Activated CD4-positive, CD25-positive, alpha-beta regulatory T cell treated with anti-CD3 and anti-CD28 coated beads, Interleukin-2, amount 50 U/mL, for 16 hours (primary cell): ENCODE results near the gene TEKT3.

ENCODE experiments used
- DNase-seq: peaks from one replicate; pipeline ENCODE4 v3.0.0-alpha.2; 2020; ENCODE audit warnings: low read depth, low spot score

Gene TEKT3

DNA sequence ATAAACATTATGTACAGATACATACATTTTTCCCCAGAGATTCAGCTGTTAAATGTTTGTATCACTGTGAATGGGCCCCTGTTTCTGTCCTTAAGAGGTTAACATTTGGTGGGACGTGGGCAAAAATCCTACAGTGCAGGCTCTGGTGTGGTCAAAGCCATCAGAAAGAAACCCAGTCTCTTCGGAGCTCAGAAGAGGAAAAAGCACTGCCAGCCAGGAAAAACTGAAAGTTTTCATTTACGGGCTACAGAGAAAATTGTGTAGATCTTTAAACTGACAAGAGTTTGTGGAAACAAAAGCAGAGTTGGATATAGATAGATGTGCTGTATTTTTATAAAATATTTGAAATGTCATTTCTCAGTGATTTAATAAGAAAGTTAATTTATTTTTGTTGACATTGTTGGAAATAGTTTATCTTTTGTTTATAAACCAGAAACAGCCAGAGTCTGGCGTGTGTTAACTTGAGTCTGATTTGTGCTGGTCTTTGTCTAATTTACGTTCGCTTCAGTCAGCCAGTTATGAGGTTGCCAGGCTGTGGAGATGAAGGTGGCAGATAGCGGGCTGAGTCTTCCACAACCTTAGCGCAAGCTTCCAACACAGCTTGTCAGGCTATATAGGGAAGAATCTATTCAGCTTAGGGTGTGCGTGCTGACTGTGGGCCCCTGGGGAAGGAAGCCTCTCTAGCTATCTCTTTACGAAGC is 9.5 kb upstream of the TEKT3 start:
- DNase-seq: no peak

DNA sequence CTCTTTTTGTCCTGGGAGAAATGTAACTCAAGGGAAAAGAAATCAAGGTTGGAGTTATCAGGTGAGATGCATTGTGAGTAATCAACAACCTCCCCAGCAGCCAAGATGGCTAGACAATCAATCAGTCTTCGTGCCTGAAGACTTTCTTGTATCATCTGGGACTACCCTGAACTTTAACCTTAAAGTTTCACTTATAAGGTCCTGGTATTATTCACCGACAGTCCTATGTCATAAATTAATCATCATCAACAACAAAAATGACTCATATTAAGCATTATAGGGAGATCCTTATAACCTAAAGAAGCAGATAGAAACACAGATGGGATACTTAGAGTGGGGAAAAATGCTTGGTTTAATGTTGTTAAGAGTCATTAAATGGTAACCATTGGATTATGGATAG is 7.7 kb upstream of the TEKT3 start:
- no peak for DNase-seq

DNA sequence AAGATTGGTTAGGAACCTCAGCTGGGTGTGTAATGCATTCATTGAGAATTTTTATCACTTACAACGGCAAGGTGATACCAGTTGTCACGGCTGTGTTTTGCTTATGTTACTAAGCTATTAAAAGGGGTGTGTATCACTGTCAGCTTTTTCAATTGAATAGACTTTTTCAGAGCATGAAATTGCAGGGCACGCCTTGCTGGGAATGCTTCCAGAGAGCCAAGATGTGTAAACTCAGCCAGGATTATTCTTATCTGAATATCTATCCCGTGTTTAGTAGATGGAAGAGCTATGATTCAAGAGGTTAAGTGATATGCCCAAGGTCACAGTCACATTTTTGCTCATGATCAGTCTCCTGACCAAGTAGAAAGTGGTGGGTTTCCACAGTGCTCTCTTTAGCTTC is 6.6 kb upstream of the TEKT3 start:
- DNase-seq: no peak

DNA sequence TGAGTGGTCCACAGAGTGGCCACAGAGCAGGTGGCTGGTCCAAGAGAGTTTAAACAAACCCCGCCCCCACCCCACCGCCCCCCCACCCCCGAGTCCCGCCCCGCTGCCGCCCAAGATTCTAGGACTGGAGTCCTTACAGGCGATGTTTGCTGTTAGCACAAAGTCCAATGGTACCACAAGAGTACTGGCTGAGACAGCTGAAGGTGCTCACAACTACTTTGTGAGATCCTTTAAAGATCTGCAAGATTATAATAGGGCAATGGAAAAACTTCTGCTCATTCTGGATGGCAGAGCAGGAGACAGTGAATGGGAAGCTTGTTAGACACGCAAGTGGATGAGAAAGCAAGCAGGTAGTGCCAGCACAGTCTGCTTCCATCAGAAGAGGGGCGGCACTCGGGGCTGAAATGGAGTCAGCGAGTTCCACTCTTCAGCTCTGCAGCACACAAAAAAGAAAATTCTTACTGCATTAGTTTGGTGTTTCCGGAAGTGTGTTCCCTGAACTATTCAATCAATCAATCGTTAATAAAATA is 4.7 kb upstream of the TEKT3 start:
- no peak for DNase-seq

DNA sequence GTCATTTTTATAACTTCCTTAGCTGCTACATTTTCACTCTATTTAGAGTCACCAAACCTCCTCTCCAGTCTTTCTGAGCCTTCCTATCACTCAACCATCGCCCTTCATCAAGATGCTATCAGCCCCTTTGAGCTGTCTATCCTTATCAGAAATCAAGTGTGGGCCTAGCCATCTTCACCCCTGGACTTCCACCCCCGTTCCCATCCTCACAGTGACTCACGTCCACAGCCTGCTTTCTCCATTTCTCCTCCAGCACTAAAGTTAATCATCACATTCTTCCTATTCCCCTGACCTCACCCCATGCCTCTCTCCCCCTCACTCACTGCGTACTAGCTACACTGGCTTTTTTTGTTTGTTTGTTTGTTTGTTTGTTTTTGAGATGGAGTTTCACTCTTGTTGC is 2.4 kb upstream of the TEKT3 start:
- no peak for DNase-seq

DNA sequence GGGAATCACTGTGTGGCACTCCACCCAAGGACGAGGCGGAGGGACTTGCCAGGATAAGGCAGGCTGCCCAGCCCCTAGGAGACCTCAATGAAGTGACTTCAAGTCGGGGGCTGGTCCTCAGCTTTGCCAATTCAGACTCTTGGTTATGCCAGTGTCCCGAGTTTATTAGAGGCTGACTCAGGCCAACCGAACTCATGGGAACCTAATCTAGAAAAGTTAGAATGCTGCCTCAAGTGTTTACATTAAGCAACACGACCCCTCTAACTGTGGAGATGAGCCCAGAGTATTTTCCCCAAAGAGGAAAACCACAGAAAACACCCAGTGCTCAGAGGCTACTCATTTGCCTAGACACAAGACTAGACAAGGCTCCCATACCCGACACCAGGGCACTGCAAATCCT is 1.1 kb upstream of the TEKT3 start:
- DNase-seq: no peak

DNA sequence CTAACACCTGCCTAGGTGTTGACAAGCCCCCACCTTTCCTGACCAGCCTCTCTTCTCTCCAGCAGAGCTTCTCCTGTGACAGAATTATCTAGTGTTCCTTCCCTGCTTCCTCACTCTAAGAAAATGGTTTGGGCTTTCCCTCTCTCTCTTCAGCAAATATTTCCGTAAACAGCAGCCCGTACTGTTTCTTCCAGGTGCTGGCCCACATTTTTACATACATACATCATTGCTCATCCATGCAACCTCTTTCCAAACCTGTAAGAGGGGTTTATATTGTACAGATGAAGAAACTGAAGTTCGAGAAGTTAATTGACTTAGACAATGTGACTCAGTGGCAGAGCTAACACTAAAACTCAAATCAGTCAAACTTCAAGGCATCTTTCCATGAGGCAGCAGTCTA is 569 bp upstream of the TEKT3 start:
- no peak for DNase-seq

DNA sequence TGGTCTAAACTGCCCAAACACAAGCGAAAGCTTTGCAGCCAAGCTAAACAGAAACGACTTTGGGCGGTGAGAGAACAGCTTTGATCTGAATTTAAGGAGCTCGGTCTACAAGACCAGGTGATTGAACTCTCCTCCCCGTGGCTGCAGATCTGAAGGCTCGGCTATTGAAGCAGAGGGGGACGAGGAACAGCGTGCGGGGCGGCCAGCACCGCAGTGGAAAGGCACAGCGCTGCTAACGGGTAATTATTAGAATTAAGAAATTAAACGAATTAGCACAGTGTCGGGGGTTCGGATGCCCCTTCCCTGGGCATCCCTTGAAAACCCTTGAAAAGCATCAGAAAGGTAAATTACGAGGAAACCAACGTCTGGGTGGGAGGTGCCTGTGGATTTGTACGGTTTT is 431 bp downstream of the TEKT3 start:
- no peak for DNase-seq

DNA sequence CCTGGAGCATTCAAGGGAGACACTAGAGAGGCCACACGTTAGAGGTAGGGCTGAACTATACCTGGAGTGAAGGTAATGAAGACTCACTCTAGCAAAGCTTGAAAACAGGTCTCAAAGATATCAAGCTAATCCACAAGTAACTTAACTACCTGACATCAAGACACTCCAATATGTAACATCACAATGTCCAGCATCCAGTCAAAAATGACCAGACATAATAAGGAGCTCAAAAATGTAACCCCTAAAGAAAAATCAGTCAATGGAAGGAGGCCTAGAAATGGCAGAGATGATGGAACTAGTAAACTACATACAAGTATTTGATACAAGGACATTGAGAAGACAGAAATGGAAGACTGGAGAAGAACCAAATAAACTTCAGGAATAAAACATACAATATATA is 6.0 kb downstream of the TEKT3 start:
- DNase-seq: no peak

DNA sequence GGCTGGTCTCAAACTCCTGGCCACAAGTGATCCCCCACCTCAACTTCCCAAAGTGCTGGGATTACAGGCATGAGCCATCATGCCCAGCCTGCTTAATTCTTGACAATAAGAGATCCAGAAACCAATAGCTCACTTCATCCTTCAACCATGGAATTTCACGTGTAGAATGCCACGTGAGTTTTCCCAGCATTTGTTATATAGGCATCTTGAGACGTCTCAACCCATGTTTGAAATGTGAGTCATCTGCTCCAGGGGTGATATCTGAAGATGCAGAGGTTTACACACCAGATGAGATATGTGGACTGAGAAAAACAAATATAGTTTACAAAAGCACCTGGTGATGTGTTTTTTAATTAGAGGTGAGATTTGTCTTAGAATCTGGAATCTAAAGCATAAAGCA is 7.1 kb downstream of the TEKT3 start:
- DNase-seq: no peak

DNA sequence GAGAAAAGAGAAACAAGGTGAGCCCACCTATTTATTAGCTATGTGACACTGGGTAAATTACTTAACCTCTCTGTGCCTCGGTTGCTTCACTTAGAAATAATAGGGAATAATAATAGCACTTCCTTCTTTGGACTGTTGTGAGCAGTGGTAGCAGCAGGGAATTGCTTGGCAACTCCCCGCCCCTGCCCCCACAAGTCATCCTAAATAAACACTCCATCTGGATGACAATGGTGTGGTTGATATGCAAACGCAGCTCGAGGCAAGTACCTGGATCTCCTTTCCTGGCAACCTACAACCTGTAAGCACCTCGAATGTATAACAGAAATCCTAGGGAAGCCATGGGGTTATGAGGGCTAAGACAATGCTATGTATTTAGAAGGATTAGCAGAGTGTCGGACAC is 9.1 kb downstream of the TEKT3 start:
- DNase-seq: no peak

DNA sequence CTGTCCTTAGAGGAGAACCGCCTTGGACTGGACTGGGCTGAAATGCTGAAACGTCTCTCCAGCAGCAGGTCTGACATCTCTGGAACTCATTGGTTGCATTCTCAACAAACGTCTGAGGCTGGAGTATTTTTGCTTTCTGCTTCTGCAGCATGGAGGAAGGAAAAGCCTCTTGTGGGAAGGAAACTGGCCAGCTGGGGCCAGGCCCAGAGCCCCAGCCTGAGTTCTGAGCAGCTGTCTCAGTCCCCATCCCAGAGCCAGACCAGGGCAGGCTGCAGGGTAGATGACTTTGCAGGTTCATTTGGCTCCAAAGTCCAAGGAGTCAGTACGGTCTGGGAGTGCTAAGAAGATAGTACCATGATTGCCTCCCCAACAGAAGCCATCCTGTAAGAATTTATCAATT is 18.3 kb downstream of the TEKT3 start:
- no peak for DNase-seq

DNA sequence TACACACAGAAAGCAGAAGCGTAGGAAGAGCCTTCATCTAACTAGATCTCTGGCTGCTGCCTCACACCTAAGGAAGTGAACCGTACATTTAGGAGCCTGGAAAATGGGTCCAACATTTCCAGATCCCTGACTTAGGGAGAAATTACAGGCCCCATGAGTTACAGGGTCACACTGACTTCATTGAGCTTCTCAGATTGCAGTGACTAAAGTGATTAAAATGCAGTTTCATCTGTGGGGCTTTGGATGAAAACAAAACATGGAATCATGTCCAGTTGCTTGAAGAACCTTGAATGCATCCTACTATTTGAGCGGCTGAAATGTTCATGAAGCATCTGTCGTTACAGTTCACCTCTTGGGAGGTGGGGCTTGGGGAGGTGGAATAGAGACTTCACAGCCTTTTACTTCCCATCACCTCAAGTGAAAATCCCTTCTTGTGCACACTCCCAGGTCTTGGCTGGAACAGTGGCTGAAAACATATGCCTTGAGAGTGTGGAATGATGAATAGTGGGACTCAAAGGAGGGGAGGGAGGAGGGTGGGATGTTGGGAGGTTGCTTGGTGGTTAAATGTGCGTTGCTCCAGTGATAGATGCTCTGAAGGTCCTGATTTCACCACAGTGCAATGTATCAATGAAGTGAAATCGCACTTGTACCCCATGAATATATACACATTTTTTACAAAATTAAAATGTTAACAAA is 19.7 kb downstream of the TEKT3 start:
- no peak for DNase-seq

DNA sequence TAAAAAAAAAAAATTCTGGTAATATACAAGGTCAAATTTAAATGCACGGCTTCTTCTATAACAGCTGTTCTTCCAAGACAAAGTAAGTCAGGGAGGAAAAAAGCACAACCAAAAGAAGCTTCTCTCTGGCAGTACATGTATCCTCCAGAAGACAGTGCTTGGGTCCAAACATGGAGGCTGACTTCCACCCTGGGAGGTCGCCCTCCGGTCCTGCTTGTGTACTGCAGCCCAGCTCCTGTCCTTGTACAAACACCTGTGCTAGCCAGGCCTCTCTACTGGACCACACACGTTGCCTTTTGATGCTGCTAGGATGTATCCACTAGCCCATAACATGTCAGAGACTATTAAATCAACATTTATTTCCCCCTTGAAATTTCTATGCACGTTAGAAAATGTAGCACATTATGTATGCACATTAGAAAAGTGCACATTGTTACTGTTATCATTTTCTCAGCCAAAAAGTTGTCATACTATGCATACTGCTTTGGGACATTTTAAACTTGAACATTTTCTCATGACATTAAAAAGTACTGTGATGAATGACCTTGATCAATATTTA is 21.9 kb downstream of the TEKT3 start:
- no peak for DNase-seq

DNA sequence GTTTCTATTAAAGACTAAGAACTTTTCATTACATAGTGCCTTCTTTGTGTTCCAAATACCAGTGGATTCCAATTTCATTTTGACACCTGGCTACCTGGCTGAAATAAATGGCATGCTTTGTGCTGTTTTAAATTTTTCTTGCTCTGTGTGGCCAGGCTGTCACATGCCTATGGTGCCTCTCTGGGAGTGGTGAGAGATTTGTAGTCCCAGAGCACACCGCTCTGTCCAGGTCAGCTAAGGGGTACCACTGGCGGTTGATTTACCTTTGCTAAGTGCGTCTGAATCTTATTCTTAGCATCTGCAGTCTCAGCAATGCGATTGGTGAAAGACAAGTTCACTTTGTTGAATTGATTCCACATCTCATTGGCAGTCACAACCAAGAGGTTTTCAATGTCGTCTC is 29.4 kb downstream of the TEKT3 start:
- no peak for DNase-seq

DNA sequence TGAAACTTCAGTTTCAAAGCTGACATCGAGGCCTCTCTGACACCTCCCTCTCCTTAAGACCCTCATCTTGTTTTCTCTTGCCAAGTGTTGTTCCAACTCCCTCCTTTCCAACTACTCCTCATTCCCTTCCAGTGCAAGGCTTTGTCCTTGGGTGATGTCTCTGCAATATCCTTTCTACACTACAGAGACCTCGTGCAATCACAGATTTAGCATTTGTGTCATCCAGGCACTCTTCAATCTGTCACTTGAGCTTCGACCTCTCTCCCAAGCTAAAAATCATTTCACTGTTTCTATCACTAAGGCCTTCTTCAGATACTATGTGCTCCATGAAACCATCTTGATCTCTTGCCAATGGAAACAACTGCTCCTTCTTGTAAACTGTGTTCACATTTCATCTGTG is 31.6 kb downstream of the TEKT3 start:
- DNase-seq: no peak

DNA sequence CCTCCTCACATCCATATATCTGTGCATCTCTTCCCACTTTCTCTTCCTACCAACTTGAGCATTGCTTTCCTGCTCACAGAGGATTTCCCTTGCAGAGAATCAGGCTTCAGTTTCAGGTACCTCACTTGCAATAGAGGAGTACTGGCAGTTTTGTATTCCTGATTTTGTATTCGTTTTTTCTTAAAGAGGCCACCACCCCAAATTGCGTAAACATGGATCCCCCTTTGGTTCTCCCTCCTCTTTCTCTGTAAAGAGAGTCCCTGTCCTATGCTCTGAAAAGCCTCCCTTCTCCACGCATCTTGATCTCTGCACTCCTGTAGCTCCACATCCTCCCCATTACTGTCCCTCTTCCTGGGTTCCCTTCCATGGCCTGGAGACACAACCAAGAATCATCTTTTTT is 32.2 kb downstream of the TEKT3 start:
- DNase-seq: no peak

DNA sequence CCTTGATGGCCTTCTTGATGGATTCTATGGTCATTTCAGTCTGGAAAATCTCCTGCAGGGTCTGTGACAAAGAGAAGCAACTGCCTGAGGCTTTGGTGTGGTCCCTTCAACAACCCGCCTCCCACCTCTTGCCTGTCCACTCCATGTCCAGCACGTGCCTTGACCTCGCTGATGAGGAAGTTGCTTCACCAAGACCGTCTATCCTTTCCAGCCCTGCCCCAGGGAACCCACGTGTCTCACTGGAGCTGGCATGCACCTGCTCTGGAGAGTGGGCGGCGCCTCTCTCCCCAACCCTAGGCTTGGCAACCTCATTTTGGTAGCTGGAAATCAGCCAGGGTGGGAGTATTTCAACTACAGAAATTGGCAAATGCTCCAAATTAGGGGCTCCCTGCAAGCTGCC is 32.6 kb downstream of the TEKT3 start:
- DNase-seq: no peak

DNA sequence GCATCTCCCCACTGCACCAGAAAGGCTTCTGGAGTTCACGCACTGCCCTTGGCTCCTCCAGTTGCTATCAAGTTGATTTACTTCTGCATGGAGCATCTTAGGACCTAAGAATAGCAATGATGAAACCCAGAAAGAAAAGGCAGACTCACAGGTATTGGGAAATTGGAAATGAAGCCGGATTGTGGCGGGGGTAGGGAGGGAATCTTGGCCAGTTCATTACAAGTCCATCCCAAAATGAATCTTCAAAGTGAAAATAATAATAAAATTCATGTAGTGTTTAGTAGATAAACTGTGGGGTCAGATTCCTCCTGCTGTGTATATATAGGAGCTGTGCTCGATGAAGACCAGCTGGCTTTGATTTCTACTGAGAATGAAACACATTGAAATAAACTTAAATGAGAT is 33.7 kb downstream of the TEKT3 start:
- DNase-seq: no peak

DNA sequence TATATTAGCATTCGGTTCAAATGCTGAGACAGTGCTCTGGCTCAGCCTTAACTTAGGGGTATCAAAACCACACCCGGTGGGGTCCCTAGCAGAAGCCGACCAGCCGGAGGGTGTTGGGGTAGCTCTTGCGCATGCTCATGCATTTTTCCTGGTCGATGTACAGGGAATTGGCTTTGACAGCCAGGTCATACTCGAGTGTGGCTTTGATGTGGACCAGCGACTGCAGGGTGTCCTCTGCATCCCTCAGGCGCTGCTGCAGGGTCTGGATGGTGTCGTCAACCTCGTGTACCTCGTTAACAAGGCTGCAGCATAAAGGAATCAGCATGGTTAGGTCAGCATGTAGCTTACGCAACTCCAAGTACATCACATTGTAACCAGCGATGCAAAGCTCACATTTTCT is 37.5 kb downstream of the TEKT3 start:
- DNase-seq: no peak

DNA sequence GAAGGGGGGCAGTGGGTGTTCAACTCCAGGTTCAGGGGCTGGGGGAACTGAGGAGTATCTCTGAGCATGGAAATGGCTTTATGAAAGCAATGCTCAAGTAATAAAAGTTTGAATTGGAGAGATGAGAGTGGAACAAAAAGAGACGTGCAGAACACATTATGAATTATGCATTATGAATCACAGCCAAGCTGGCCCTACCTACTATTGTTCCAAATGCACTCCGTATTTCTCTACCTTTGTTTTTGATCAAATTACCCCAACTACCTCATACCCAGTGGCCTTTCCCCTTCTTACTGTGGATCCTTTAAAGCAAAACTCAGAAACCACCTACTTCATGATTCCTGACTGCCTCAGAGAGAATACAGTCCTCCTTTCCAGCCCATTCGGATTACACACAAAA is 38.1 kb downstream of the TEKT3 start:
- no peak for DNase-seq

DNA sequence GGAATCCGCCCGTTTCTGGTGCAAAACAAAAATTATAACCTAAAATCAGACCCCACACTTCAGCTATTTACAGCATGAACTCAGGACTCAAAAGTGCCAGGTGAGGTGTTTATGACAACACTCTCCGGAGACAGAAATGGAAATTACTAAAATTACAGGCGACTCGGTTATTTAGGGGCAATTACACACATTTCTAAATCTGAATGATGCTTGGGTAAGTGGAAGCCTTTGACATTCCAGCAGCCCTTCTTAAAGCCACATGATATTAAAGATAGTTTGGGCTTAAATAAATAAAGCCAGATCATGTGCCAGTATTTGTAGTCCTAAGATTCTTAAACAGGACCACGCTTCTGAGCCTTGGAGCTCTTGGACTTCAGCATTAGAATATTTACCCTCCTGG is 39.6 kb downstream of the TEKT3 start:
- no peak for DNase-seq

DNA sequence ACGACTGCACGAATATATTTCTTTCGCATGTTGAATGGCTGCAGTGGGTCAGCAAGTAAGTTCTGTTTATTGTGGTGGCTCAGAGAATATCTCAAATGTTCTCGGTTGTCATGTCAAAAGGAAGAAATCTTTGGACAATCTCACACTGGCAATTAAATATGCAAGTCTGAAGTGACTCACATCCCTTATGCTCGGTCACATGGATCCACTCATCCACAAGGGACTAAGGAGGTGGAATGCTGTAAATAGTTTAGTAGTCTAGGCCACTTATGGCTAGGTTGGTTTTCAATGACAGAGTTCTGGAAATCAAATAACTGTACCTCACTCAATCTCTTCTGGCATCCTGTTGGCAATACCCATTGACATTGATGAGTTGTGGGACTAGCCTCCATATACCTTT is 43.2 kb downstream of the TEKT3 start:
- DNase-seq: no peak
